A673 (cell line): ENCODE results near the gene AGBL4. TPM values are rescaled to one million over a fixed set of nuclear protein-coding genes. Genes with fewer than 3 reads are reported as not detected.

ENCODE experiments used
- BruUV-seq: library from RNA; stranded (reverse); fragments of 400-500 nt; replicated peaks from 2 replicates; lab custom pipeline; 2021; lab: Mats Ljungman, UMichigan
- CTCF ChIA-PET: fragments of 300-600 bp; sonication (Branson Sonifier 250); formaldehyde crosslinking; loops from one replicate; lab custom pipeline; 2022; ENCODE audit warnings: antibody characterized with exemption; lab: Charles Lee
- POLR2A ChIA-PET: fragments of 300-600 bp; sonication (Branson Sonifier 250); formaldehyde crosslinking; loops from one replicate; lab custom pipeline; 2022; ENCODE audit warnings: antibody characterized with exemption; ENCODE audit not compliant: low non-redundant PET; lab: Charles Lee
- DNase-seq: peaks from one replicate; pipeline ENCODE4 v3.0.0-alpha.2; 2015; ENCODE audit warnings: low spot score
- H3K27ac ChIP-seq: fragments of 200-600 bp; sonication (generic); 2 replicates; pipeline ENCODE4 v1.5.1; 2016; ENCODE audit warnings: mixed run types, low read depth, mild to moderate bottlenecking, mixed read lengths, antibody characterized with exemption, low read length; ENCODE audit not compliant: poor library complexity, severe bottlenecking
- H3K27me3 ChIP-seq: fragments of 200-600 bp; sonication (generic); replicated peaks from 2 replicates; pipeline ENCODE4 v1.6.1; 2017; ENCODE audit warnings: mixed run types, low read depth, mild to moderate bottlenecking, mixed read lengths, antibody characterized with exemption, low read length; ENCODE audit not compliant: insufficient read depth, poor library complexity
- H3K36me3 ChIP-seq: fragments of 200-600 bp; sonication (generic); 2 replicates; pipeline ENCODE4 v1.6.1; 2016; ENCODE audit warnings: mixed run types, mild to moderate bottlenecking, mixed read lengths, antibody characterized with exemption, low read length; ENCODE audit not compliant: insufficient read depth, poor library complexity, severe bottlenecking
- H3K4me1 ChIP-seq: fragments of 200-600 bp; sonication (generic); 2 replicates; pipeline ENCODE4 v1.6.1; 2017; ENCODE audit warnings: mixed run types, mild to moderate bottlenecking, mixed read lengths, antibody characterized with exemption, low read length; ENCODE audit not compliant: insufficient read depth, poor library complexity, severe bottlenecking
- H3K4me3 ChIP-seq: fragments of 200-600 bp; sonication (generic); 2 replicates; pipeline ENCODE4 v1.5.1; 2016; ENCODE audit warnings: low read depth, mixed run types, mild to moderate bottlenecking, mixed read lengths, low read length; ENCODE audit not compliant: poor library complexity, severe bottlenecking
- H3K9me3 ChIP-seq: fragments of 200-600 bp; sonication (generic); 2 replicates; pipeline ENCODE4 v1.6.1; 2016; ENCODE audit warnings: mixed run types, low read depth, mild to moderate bottlenecking, mixed read lengths, antibody characterized with exemption, low read length; ENCODE audit not compliant: poor library complexity, severe bottlenecking
- CTCF ChIP-seq: fragments of 300-800, 200-600 bp; sonication (generic); conservative IDR thresholded peaks from 2 replicates; pipeline ENCODE4 v1.5.1; 2017; ENCODE audit warnings: low read depth, mild to moderate bottlenecking, antibody characterized with exemption, low read length, moderate library complexity, mixed read lengths
- EZH2 ChIP-seq: fragments of 200-600 bp; sonication (generic); IDR thresholded peaks from 2 replicates; pipeline ENCODE4 v1.6.1; 2017; ENCODE audit warnings: borderline replicate concordance, low read depth, mild to moderate bottlenecking, mixed read lengths, antibody characterized with exemption, low read length; ENCODE audit not compliant: poor library complexity, severe bottlenecking
- intact Hi-C: fragments of 100-400 bp; cut with micrococcal nuclease; formaldehyde crosslinking; loops from one replicate; pipeline ENCODE4 v1.10.0; 2022; ENCODE audit not compliant: unreplicated experiment
- total RNA-seq: library from RNA; stranded (reverse); gene quantifications from 2 replicates; pipeline ENCODE4 v1.2.3, GENCODE V29; 2021

The AGBL4 gene
- total RNA-seq, 1 experiment from 2014 or later, result 0.32 TPM

- no TSS peak for BruUV-seq
- intact Hi-C loops, result loop anchor here (1.0 to 10.0 kb wide), 3 partner anchors 344 to 1416 kb away; no protein-coding TSS in a partner anchor
- peak; percentile 84 for DNase-seq
- Histone ChIP-seq H3K4me1 (peaks cover 9% of the 10 kb centered on the region), H3K27ac (peak overlapping the region; percentile 28), H3K36me3 (no peaks in the 10 kb centered on the region), H3K4me3 (no peak overlapping the region), H3K9me3 (no peaks in the 10 kb centered on the region), H3K27me3 (no peaks in the 10 kb centered on the region)
- ChIA-PET POLR2A (interaction anchor here (0.7 kb wide), 1 partner anchor 382 kb away, joined by 3 read pairs; no protein-coding TSS in a partner anchor), CTCF (interaction anchor here (1.0 to 1.5 kb wide), 2 partner anchors 239 to 344 kb away, joined by 3 to 6 read pairs; no protein-coding TSS in a partner anchor)
- TF ChIP-seq EZH2, result no peak
- TF ChIP-seq CTCF, result peak; percentile 71
Observed at GRCh38 chr1:48916130-48917069, 1107.4 kb downstream of the AGBL4 start.

GRCh38 chr1:48908606-48909005, 1115.1 kb downstream of the AGBL4 start:
- intact Hi-C loops, result no loop called here
- H3K9me3 ChIP-seq, result no peaks in the 10 kb centered on the region
- ChIA-PET POLR2A (no interaction called here), CTCF (no interaction called here)
- H3K27me3 ChIP-seq, result no peaks in the 10 kb centered on the region
- H3K4me1 ChIP-seq, result peaks cover 18% of the 10 kb centered on the region
- no TSS peak for BruUV-seq
- no peak for DNase-seq
- H3K36me3 ChIP-seq, result no peaks in the 10 kb centered on the region
- TF ChIP-seq EZH2 (no peak), CTCF (no peak)
- H3K4me3 ChIP-seq, result no peak overlapping the region
- H3K27ac ChIP-seq, result no peak overlapping the region

- ChIA-PET POLR2A (no interaction called here), CTCF (no interaction called here)
- H3K4me3 ChIP-seq, result no peak overlapping the region
- H3K9me3 ChIP-seq, result no peaks in the 10 kb centered on the region
- TF ChIP-seq CTCF (no peak), EZH2 (no peak)
- H3K4me1 ChIP-seq, result peaks cover 18% of the 10 kb centered on the region
- intact Hi-C loops, result no loop called here
- BruUV-seq, result no TSS peak
- no peaks in the 10 kb centered on the region for H3K36me3 ChIP-seq
- H3K27ac ChIP-seq, result peak overlapping the region; percentile 43
- DNase-seq, result no peak
- H3K27me3 ChIP-seq, result no peaks in the 10 kb centered on the region
Observed at GRCh38 chr1:48906729-48907128, 1117.0 kb downstream of the AGBL4 start.
